ENCODE results near the gene RAB27A. TPM values are rescaled to one million over a fixed set of nuclear protein-coding genes. Genes with fewer than 3 reads are reported as not detected.

Gene RAB27A
- polyA plus RNA-seq, 12 donors = 4.7 to 15.7 (median 8.0) TPM; not detected in 1

Other genes starting within 250 kb of the RAB27A start
- 100 to 1,000 TPM in 10 of 12 donors, 10 to 100 TPM in 1, not detected in 1; 88.6 to 126 (median 108) TPM for gene RSL24D1, start 92.9 kb downstream of the RAB27A start, polyA plus RNA-seq (ENCODE audit: insufficient read length in 12 of 12)
- gene PIGBOS1, start 29.3 kb upstream of the RAB27A start, polyA plus RNA-seq (ENCODE audit: insufficient read length in 12 of 12) = 10 to 100 TPM in 10 of 12 donors, 1 to 10 TPM in 1, not detected in 1; 9.0 to 15.8 (median 12.3) TPM
- gene PIGB, start 29.4 kb upstream of the RAB27A start, polyA plus RNA-seq (ENCODE audit: insufficient read length in 12 of 12) = 10 to 100 TPM in 2 of 12 donors, 1 to 10 TPM in 8, not detected in 2; 5.8 to 14.1 (median 8.7) TPM
- gene CCPG1, start 118.5 kb upstream of the RAB27A start, polyA plus RNA-seq (ENCODE audit: insufficient read length in 12 of 12) = 10 to 100 TPM in 11 of 12 donors, not detected in 1; 25.5 to 56.5 (median 34.8) TPM
- gene PIERCE2, start 118.7 kb upstream of the RAB27A start, polyA plus RNA-seq (ENCODE audit: insufficient read length in 12 of 12) = 1 to 10 TPM in 10 of 12 donors, not detected in 2; 1.3 to 2.4 (median 1.6) TPM
- gene DNAAF4, start 218.4 kb upstream of the RAB27A start, polyA plus RNA-seq (ENCODE audit: insufficient read length in 12 of 12) = 1 to 10 TPM in 10 of 12 donors, not detected in 2; 1.2 to 6.7 (median 2.1) TPM

Measured in muscle of arm (tissue), 12 donors.